ENCODE measurements around the gene NFIL3.
"Not testable (repeated sequence)": the region's sequence is repeated elsewhere in the genome, so short reads cannot be mapped to it uniquely, and the experiment has no call there.

Gene NFIL3

GRCh38 chr9:91395106-91395552 is 28.5 kb downstream of the NFIL3 start:
- Histone ChIP-seq H3K4me1 (ENCODE audit: control insufficient read depth, low read depth, low read length) (no peaks in the 10 kb centered on the region), H3K23ac (ENCODE audit: low read length) (no peak overlapping the region), H3K9ac (ENCODE audit: low read length) (no peak overlapping the region), H3K79me2 (ENCODE audit: control insufficient read depth, insufficient read depth, low read length) (no peaks in the 10 kb centered on the region), H2BK15ac (replicated peaks; ENCODE audit: low read depth) (no peak overlapping the region), H2BK120ac (ENCODE audit: low read depth, low read length) (no peak overlapping the region), H3K18ac (ENCODE audit: low read length) (no peak overlapping the region), H3K27me3 (ENCODE audit: insufficient read depth, low read length, poor library complexity) (no peaks in the 10 kb centered on the region), H3K36me3 (ENCODE audit: control insufficient read depth, insufficient read depth, low read length) (no peaks in the 10 kb centered on the region), H3K27ac (ENCODE audit: low read depth, low read length) (no peak overlapping the region), H3K56ac (ENCODE audit: low read length) (no peak overlapping the region), H3K79me1 (ENCODE audit: low read length) (no peaks in the 10 kb centered on the region), H4K5ac (ENCODE audit: low read length) (no peak overlapping the region), H3K4me3 (ENCODE audit: low read length) (no peak overlapping the region), H3K4me2 (ENCODE audit: low read length) (no peak overlapping the region), H3K4ac (ENCODE audit: low read depth, low read length) (no peak overlapping the region), H2AK5ac (ENCODE audit: low read length) (no peak overlapping the region), H2BK5ac (ENCODE audit: low read length) (no peak overlapping the region), H4K8ac (ENCODE audit: low read depth, low read length) (no peak overlapping the region)
- no peak for DNase-seq
- WGBS (ENCODE audit: extremely low coverage, insufficient coverage, low lambda C conversion rate) = no CpG with 5 or more reads among the region's 4 CpGs

- no peak overlapping the region for H3K18ac ChIP-seq (ENCODE audit: low read length)
- no peak overlapping the region for H2AK5ac ChIP-seq (ENCODE audit: low read length)
- no peaks in the 10 kb centered on the region for H3K79me1 ChIP-seq (ENCODE audit: low read length)
- no peak for DNase-seq
- H3K23ac ChIP-seq (ENCODE audit: low read length) = no peak overlapping the region
- no peak overlapping the region for H2BK5ac ChIP-seq (ENCODE audit: low read length)
- no peak overlapping the region for H3K4me3 ChIP-seq (ENCODE audit: low read length)
- no peak overlapping the region for H3K9ac ChIP-seq (ENCODE audit: low read length)
- no peak overlapping the region for H3K56ac ChIP-seq (ENCODE audit: low read length)
- no peak overlapping the region for H2BK120ac ChIP-seq (ENCODE audit: low read depth, low read length)
- H4K5ac ChIP-seq (ENCODE audit: low read length) = no peak overlapping the region
- H4K8ac ChIP-seq (ENCODE audit: low read depth, low read length) = no peak overlapping the region
- H3K27me3 ChIP-seq (ENCODE audit: insufficient read depth, low read length, poor library complexity) = no peaks in the 10 kb centered on the region
- H3K4me1 ChIP-seq (ENCODE audit: control insufficient read depth, low read depth, low read length) = no peaks in the 10 kb centered on the region
- 100% methylated on average over 1 of the region's 5 CpGs for WGBS (ENCODE audit: extremely low coverage, insufficient coverage, low lambda C conversion rate)
- H3K79me2 ChIP-seq (ENCODE audit: control insufficient read depth, insufficient read depth, low read length) = no peaks in the 10 kb centered on the region
- no peak overlapping the region for H2BK15ac ChIP-seq (replicated peaks; ENCODE audit: low read depth)
- no peak overlapping the region for H3K4ac ChIP-seq (ENCODE audit: low read depth, low read length)
- H3K36me3 ChIP-seq (ENCODE audit: control insufficient read depth, insufficient read depth, low read length) = no peaks in the 10 kb centered on the region
- H3K4me2 ChIP-seq (ENCODE audit: low read length) = no peak overlapping the region
- no peak overlapping the region for H3K27ac ChIP-seq (ENCODE audit: low read depth, low read length)
Observed at GRCh38 chr9:91393826-91394225, 29.8 kb downstream of the NFIL3 start.

GRCh38 chr9:91392435-91392834 is 31.2 kb downstream of the NFIL3 start:
- DNase-seq = no peak
- H3K4me3 ChIP-seq (ENCODE audit: low read length) = no peak overlapping the region
- H2BK120ac ChIP-seq (ENCODE audit: low read depth, low read length) = no peak overlapping the region
- H3K23ac ChIP-seq (ENCODE audit: low read length) = no peak overlapping the region
- no peak overlapping the region for H3K56ac ChIP-seq (ENCODE audit: low read length)
- no peak overlapping the region for H4K5ac ChIP-seq (ENCODE audit: low read length)
- H4K8ac ChIP-seq (ENCODE audit: low read depth, low read length) = no peak overlapping the region
- H3K79me1 ChIP-seq (ENCODE audit: low read length) = no peaks in the 10 kb centered on the region
- H3K36me3 ChIP-seq (ENCODE audit: control insufficient read depth, insufficient read depth, low read length) = no peaks in the 10 kb centered on the region
- H3K4me2 ChIP-seq (ENCODE audit: low read length) = no peak overlapping the region
- H3K18ac ChIP-seq (ENCODE audit: low read length) = no peak overlapping the region
- no peak overlapping the region for H3K4ac ChIP-seq (ENCODE audit: low read depth, low read length)
- no peak overlapping the region for H2AK5ac ChIP-seq (ENCODE audit: low read length)
- H3K4me1 ChIP-seq (ENCODE audit: control insufficient read depth, low read depth, low read length) = no peaks in the 10 kb centered on the region
- no peak overlapping the region for H3K27ac ChIP-seq (ENCODE audit: low read depth, low read length)
- no peak overlapping the region for H2BK5ac ChIP-seq (ENCODE audit: low read length)
- no peaks in the 10 kb centered on the region for H3K27me3 ChIP-seq (ENCODE audit: insufficient read depth, low read length, poor library complexity)
- no CpG with 5 or more reads among the region's 1 CpG for WGBS (ENCODE audit: extremely low coverage, insufficient coverage, low lambda C conversion rate)
- H3K79me2 ChIP-seq (ENCODE audit: control insufficient read depth, insufficient read depth, low read length) = no peaks in the 10 kb centered on the region
- no peak overlapping the region for H3K9ac ChIP-seq (ENCODE audit: low read length)
- H2BK15ac ChIP-seq (replicated peaks; ENCODE audit: low read depth) = no peak overlapping the region

- Histone ChIP-seq H3K79me1 (ENCODE audit: low read length) (no peaks in the 10 kb centered on the region), H3K9ac (ENCODE audit: low read length) (no peak overlapping the region), H3K27ac (ENCODE audit: low read depth, low read length) (no peak overlapping the region), H3K18ac (ENCODE audit: low read length) (no peak overlapping the region), H3K4me2 (ENCODE audit: low read length) (no peak overlapping the region), H2BK5ac (ENCODE audit: low read length) (no peak overlapping the region), H3K4ac (ENCODE audit: low read depth, low read length) (no peak overlapping the region), H3K36me3 (ENCODE audit: control insufficient read depth, insufficient read depth, low read length) (no peaks in the 10 kb centered on the region), H4K8ac (ENCODE audit: low read depth, low read length) (no peak overlapping the region), H3K56ac (ENCODE audit: low read length) (no peak overlapping the region), H2BK120ac (ENCODE audit: low read depth, low read length) (no peak overlapping the region), H3K4me3 (ENCODE audit: low read length) (no peak overlapping the region), H3K23ac (ENCODE audit: low read length) (no peak overlapping the region), H2BK15ac (replicated peaks; ENCODE audit: low read depth) (no peak overlapping the region), H2AK5ac (ENCODE audit: low read length) (no peak overlapping the region), H4K5ac (ENCODE audit: low read length) (no peak overlapping the region), H3K4me1 (ENCODE audit: control insufficient read depth, low read depth, low read length) (no peaks in the 10 kb centered on the region), H3K27me3 (ENCODE audit: insufficient read depth, low read length, poor library complexity) (no peaks in the 10 kb centered on the region), H3K79me2 (ENCODE audit: control insufficient read depth, insufficient read depth, low read length) (no peaks in the 10 kb centered on the region)
- no peak for DNase-seq
- no CpG with 5 or more reads among the region's 2 CpGs for WGBS (ENCODE audit: extremely low coverage, insufficient coverage, low lambda C conversion rate)
Observed at GRCh38 chr9:91391818-91392217, 31.8 kb downstream of the NFIL3 start.

GRCh38 chr9:91391412-91391811 is 32.2 kb downstream of the NFIL3 start:
- Histone ChIP-seq H3K18ac (ENCODE audit: low read length) (no peak overlapping the region), H3K4me2 (ENCODE audit: low read length) (no peak overlapping the region), H3K27me3 (ENCODE audit: insufficient read depth, low read length, poor library complexity) (no peaks in the 10 kb centered on the region), H3K56ac (ENCODE audit: low read length) (no peak overlapping the region), H3K23ac (ENCODE audit: low read length) (no peak overlapping the region), H4K5ac (ENCODE audit: low read length) (no peak overlapping the region), H3K4ac (ENCODE audit: low read depth, low read length) (no peak overlapping the region), H2AK5ac (ENCODE audit: low read length) (no peak overlapping the region), H3K79me2 (ENCODE audit: control insufficient read depth, insufficient read depth, low read length) (no peaks in the 10 kb centered on the region), H3K36me3 (ENCODE audit: control insufficient read depth, insufficient read depth, low read length) (no peaks in the 10 kb centered on the region), H3K79me1 (ENCODE audit: low read length) (no peaks in the 10 kb centered on the region), H2BK15ac (replicated peaks; ENCODE audit: low read depth) (no peak overlapping the region), H2BK5ac (ENCODE audit: low read length) (no peak overlapping the region), H3K4me1 (ENCODE audit: control insufficient read depth, low read depth, low read length) (no peaks in the 10 kb centered on the region), H3K9ac (ENCODE audit: low read length) (no peak overlapping the region), H3K27ac (ENCODE audit: low read depth, low read length) (no peak overlapping the region), H2BK120ac (ENCODE audit: low read depth, low read length) (no peak overlapping the region), H3K4me3 (ENCODE audit: low read length) (no peak overlapping the region), H4K8ac (ENCODE audit: low read depth, low read length) (no peak overlapping the region)
- DNase-seq = no peak
- WGBS (ENCODE audit: extremely low coverage, insufficient coverage, low lambda C conversion rate) = no CpG with 5 or more reads among the region's 5 CpGs

GRCh38 chr9:91389686-91390085 is 33.9 kb downstream of the NFIL3 start:
- H4K5ac ChIP-seq (ENCODE audit: low read length); H3K56ac ChIP-seq (ENCODE audit: low read length); H2BK15ac ChIP-seq (replicated peaks; ENCODE audit: low read depth); H3K79me2 ChIP-seq (ENCODE audit: control insufficient read depth, insufficient read depth, low read length); H2BK5ac ChIP-seq (ENCODE audit: low read length); H3K79me1 ChIP-seq (ENCODE audit: low read length); H3K4me3 ChIP-seq (ENCODE audit: low read length); H4K8ac ChIP-seq (ENCODE audit: low read depth, low read length); DNase-seq; H3K18ac ChIP-seq (ENCODE audit: low read length); H3K4me2 ChIP-seq (ENCODE audit: low read length); H3K27ac ChIP-seq (ENCODE audit: low read depth, low read length); H3K4me1 ChIP-seq (ENCODE audit: control insufficient read depth, low read depth, low read length); H3K36me3 ChIP-seq (ENCODE audit: control insufficient read depth, insufficient read depth, low read length); H2BK120ac ChIP-seq (ENCODE audit: low read depth, low read length); H3K9ac ChIP-seq (ENCODE audit: low read length); H3K23ac ChIP-seq (ENCODE audit: low read length); H2AK5ac ChIP-seq (ENCODE audit: low read length); H3K4ac ChIP-seq (ENCODE audit: low read depth, low read length); H3K27me3 ChIP-seq (ENCODE audit: insufficient read depth, low read length, poor library complexity): not testable (repeated sequence)
- no CpG with 5 or more reads among the region's 4 CpGs for WGBS (ENCODE audit: extremely low coverage, insufficient coverage, low lambda C conversion rate)
